Stimulated activated naive CD8-positive, alpha-beta T cell treated with anti-CD3 and anti-CD28 coated beads, Interleukin-15, amount 100 ng/mL, for 72 hours (primary cell): Measurements from ENCODE around the gene ALPK3.
"Not testable (repeated sequence)": the region's sequence is repeated elsewhere in the genome, so short reads cannot be mapped to it uniquely, and the experiment has no call there.

Experiments used
- ATAC-seq: fragments of 150-1000 bp; cut with Tn5 transposase; 2 replicates; pipeline ENCODE4 v1.10.0; 2021; ENCODE audit warnings: mild to moderate bottlenecking, moderate library complexity
- DNase-seq, 2 donors: peaks; one replicate each; pipeline ENCODE4 v3.0.0; 2021 to 2022
- H3K27ac Mint-ChIP-seq, 2 donors: one replicate each; pipeline ENCODE4 v1.8.0; 2022; ENCODE audit warnings: mild to moderate bottlenecking in 2 of 2, mixed read lengths in 2 of 2, moderate library complexity in 2 of 2
- H3K27me3 Mint-ChIP-seq: one replicate; pipeline ENCODE4 v1.8.0; 2022; ENCODE audit warnings: mixed read lengths
- H3K4me1 Mint-ChIP-seq: one replicate; pipeline ENCODE4 v1.8.0; 2022; ENCODE audit warnings: mild to moderate bottlenecking, mixed read lengths
- H3K4me3 Mint-ChIP-seq, 2 donors: one replicate each; pipeline ENCODE4 v1.8.0; 2022; ENCODE audit warnings: mild to moderate bottlenecking in 2 of 2, mixed read lengths in 2 of 2, moderate library complexity in 1 of 2
- H3K9me3 Mint-ChIP-seq, 2 donors: one replicate each; pipeline ENCODE4 v1.8.0; 2022; ENCODE audit warnings: mixed read lengths in 2 of 2

Gene ALPK3

DNA sequence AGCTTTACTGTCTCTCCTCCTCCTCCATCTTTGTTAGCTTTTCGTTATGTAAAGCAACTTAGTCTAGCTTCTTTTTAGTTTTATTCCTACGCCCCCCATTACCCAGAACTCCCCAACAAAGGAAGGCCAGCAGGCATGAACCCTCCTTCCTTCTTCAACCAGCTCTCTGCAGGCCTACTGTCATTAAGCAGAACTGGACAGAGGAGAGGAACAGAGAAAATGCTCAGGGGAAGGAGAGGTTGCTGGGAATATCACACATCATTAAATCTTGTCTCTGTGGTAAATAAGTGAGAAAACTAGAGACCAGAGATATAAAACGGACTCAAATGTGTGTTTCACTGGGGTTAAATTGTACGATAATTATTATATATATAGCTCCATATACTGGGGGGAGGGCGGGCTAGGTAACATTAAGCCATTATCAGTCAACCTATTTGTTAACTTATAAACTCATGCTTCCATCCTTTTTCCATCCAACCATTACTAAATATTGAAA, 48.0 kb downstream of the ALPK3 start:
- Mint-ChIP-seq H3K4me3 (no peak overlapping the region), H3K27me3 (no peaks in the 10 kb centered on the region), H3K9me3 (no peaks in the 10 kb centered on the region), H3K27ac (no peak overlapping the region), H3K4me1 (no peaks in the 10 kb centered on the region)
- ATAC-seq = no peak
- no peak for DNase-seq

DNA sequence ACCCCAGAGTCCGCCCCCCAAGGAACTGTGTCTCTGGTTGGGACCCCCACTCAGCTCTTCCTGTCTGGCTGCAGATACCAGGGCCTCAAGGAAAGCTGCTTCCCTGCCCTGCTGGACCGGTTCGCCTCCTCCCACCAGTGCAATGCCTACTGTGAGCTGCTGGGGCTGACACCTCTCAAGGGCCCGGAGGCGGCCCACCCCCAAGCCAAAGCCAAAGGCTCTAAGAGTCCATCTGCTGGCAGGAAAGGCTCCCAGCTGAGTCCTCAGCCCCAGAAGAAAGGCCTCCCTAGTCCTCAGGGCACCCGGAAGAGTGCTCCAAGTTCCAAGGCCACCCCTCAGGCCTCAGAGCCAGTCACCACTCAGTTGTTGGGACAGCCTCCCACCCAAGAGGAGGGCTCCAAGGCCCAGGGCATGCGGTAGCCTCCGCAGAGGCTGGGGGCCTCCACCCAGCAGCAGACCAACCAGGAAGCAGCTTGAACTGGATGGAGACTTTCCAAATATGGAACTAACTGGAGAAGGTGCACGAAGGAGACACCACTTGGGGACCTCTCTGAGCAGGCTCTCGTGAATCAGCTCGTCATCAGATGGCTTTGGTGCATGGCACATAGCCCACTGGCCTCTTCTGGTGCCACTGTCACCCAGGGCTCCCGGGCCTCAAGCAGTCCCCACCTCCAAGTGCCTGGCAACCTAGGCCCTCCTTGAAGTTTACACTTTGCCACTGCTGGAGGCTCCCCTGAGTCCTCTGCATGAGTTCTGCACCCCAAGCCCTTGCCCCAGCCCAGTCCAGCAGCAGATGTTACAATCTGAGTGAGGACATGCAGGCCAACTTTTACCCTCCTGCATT, 51.1 kb downstream of the ALPK3 start:
- Mint-ChIP-seq H3K4me3 (no peak overlapping the region), H3K27ac (peak overlapping the region in 1 of 2 donors; percentile 36), H3K4me1 (no peaks in the 10 kb centered on the region), H3K9me3 (no peaks in the 10 kb centered on the region), H3K27me3 (no peaks in the 10 kb centered on the region)
- ATAC-seq = no peak
- no peak for DNase-seq

DNA sequence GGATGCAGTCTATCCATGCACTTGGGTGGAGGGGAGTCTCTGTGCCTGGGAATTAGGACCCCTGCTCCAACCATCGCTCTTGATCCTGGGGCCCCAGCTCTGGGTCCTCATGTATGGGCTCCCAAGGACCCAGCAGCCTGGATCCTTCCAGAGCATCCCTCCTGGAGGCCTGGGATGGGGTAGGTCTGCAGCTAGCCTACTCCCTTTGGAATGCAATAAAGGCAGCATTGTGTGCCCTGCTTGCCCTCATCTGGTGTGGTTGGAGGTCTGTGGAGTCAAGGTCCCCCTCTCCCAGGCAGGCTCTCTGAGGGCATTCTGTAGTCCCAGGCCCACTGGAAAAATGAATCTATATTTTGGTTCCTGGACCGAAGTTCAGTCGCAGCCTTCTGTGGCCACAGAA, 52.4 kb downstream of the ALPK3 start:
- no peaks in the 10 kb centered on the region for H3K9me3 Mint-ChIP-seq
- H3K27me3 Mint-ChIP-seq = no peaks in the 10 kb centered on the region
- DNase-seq (no peak), ATAC-seq (no peak)
- no peak overlapping the region for H3K4me3 Mint-ChIP-seq
- no peak overlapping the region for H3K27ac Mint-ChIP-seq
- no peaks in the 10 kb centered on the region for H3K4me1 Mint-ChIP-seq

DNA sequence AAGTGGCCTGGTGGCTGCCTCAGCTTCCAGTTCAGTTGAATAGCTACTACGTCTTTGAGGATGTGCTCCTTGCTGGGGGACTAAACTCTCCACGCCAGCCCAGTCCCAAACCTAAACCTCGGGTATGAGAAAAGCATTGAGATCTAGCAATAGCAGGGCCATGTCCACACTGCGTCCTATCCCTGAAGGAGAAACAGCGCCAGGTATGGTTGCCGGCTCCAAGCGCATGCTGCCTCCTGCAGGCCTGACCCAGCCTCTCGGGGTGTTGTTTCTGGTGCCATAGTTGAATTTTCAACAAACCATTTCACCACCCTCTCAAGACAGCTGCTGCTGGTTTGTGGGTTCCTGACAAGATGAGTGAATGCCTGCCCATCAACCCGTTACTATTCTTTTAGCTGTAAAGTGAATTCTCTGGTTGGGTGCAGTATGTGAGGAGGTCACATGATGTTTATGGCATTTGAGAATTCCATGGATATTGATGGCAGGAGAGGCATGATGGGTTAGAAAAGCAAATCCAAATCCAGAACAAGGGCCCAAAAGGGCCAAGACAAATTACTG, 54.4 kb downstream of the ALPK3 start:
- H3K4me3 Mint-ChIP-seq = no peak overlapping the region

DNA sequence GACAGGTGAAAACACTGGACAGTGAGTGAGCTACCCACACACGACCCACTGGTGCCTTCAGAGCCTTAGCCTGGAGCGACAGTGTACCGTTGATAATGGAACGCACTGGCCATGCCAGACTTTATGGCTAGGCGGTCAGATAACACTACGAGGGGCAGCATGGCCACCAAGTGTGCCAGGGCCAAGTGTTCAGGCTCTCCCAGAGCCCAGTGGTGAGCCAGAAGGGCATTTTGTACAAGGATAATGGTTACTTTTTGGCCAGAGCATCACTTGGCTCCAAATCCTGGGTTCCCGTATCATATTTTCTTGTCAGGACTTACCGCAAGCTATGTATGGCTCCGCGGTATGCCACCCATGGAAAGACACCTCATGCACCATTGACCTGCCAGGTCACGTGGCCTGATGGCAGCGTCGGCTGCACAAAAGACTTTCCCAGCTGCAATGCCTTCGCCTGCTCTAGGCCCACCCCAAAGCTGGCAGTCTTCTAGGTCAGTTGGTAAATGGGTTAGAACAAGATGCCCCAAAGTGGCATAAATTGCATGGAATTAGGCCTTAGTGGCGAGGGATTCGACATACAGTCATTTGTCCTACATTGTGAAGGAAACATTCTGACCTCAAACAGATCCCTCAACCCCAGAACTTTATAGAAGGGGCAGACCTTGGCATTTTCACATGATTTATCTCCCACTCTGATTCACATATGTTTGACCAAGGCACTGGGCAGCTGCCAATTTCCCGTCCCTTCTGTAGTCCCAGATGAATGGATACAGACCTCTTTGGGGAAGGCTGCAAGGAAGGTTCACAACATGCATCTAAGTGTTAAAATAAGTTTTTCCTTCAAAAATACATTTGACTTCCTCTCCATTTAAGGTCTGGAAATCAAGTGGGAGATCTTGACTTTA, 55.1 kb downstream of the ALPK3 start:
- H3K9me3 Mint-ChIP-seq = no peaks in the 10 kb centered on the region
- no peaks in the 10 kb centered on the region for H3K27me3 Mint-ChIP-seq
- H3K4me3 Mint-ChIP-seq = no peak overlapping the region
- no peaks in the 10 kb centered on the region for H3K4me1 Mint-ChIP-seq
- DNase-seq (no peak), ATAC-seq (no peak)
- no peak overlapping the region for H3K27ac Mint-ChIP-seq

More for the DNA sequence above, 54.4 kb downstream of the ALPK3 start:
- H3K4me1 Mint-ChIP-seq = no peaks in the 10 kb centered on the region
- H3K27me3 Mint-ChIP-seq = no peaks in the 10 kb centered on the region
- DNase-seq = no peak
- H3K27ac Mint-ChIP-seq = no peak overlapping the region
- ATAC-seq = no peak
- H3K9me3 Mint-ChIP-seq = no peaks in the 10 kb centered on the region

DNA sequence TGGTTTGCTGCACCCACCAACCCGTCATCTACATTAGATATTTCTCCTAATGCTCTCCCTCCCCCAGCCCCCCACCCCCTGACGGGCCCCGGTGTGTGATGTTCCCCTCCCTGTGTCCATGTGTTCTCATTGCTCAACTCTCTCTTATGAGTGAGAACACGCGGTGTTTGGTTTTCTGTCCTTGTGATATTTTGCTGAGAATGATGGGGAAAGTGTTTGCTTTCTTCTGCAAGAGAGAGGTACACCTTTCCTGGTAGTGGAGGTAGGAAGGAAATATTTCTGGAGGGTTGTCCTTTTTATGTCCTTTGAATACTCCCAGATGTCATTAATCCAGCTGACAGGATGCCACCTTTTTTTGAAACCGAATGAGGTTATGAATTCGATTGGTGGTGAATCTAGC, 56.8 kb downstream of the ALPK3 start:
- H3K27ac Mint-ChIP-seq = no peak overlapping the region
- H3K27me3 Mint-ChIP-seq = no peaks in the 10 kb centered on the region
- no peak for ATAC-seq
- no peaks in the 10 kb centered on the region for H3K4me1 Mint-ChIP-seq
- H3K9me3 Mint-ChIP-seq = no peaks in the 10 kb centered on the region
- no peak overlapping the region for H3K4me3 Mint-ChIP-seq
- no peak for DNase-seq

DNA sequence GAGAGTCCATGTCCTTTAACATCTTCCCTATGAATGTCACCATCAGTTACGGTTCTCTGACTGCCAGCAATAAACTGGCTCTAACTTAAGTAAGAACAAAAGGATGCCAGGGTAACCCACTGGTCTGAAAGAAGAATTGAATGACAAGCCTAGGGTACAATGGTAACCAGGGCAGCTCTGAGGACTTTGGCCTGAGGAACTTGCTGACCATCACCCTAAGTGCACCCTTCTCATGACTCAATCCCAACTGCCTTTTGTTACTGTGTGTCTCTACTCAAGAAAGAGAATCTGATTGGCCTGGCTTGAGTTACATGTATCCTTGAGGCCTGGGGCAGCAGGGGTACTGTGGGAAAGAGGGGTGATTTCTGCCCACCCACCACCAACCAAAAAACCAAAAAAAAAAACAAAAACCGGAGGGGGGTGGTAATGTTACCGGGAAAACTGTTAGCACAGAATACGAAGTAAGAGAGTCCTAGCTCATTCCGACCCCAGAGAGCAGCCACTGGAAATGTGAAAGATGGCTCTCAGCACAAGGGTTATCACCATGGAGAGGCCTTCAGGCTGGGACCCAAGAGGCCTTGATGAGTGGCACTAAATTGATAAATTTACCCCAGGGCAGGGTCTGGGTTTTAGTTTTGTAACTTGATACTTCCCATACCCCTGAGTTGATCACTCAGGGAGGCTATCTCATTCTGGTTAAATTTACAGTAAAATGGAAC, 58.0 kb downstream of the ALPK3 start:
- ATAC-seq = no peak
- DNase-seq = no peak
- no peak overlapping the region for H3K27ac Mint-ChIP-seq

DNA sequence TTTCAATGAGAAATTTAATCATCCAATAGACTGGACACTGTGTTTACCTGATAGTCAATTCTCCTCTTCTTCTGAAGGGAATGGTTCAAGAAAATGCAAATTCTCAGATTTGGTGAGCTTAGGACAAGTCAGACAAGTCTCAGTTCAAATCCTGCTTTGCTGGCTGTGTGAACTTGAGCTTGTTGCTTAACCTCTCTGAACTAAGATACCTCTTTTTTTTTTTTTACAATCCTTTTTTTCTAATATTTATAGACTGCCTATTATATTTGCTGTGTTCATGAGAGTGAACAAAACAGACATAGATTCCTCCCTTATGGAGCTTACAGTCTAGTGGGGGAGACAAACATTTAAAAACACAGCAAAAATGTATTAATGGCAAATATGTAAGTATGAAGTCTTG, 59.1 kb downstream of the ALPK3 start:
- Mint-ChIP-seq H3K4me3 (no peak overlapping the region), H3K27me3 (no peaks in the 10 kb centered on the region), H3K4me1 (no peaks in the 10 kb centered on the region), H3K9me3 (no peaks in the 10 kb centered on the region), H3K27ac (peak overlapping the region in 1 of 2 donors; percentile 30)
- no peak for DNase-seq
- ATAC-seq = no peak

More for the DNA sequence above, 58.0 kb downstream of the ALPK3 start:
- Mint-ChIP-seq H3K27me3 (no peaks in the 10 kb centered on the region), H3K9me3 (no peaks in the 10 kb centered on the region), H3K4me3 (no peak overlapping the region), H3K4me1 (no peaks in the 10 kb centered on the region)

DNA sequence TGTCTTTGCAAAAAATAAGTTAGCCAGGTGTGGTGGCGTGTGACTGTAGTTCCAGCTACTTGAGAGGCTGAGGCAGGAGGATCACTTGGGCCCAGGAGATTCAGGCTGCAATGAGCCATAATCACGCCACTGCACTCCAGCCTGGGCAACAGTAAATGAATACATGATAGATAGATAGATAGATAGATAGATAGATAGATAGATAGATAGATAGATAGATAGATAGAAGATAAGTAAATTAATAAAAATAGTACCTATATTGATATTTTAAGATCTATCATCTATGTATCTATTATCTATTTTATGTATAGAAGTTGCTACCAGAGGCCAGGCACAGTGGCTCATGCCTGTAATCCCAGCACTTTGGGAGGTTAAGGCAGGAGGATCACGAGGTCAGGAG, 60.5 kb downstream of the ALPK3 start:
- ATAC-seq, H3K4me3 Mint-ChIP-seq, H3K9me3 Mint-ChIP-seq, DNase-seq, H3K27me3 Mint-ChIP-seq, H3K4me1 Mint-ChIP-seq: not testable (repeated sequence)
- peak overlapping the region in 1 of 2 donors; percentile 8 for H3K27ac Mint-ChIP-seq

DNA sequence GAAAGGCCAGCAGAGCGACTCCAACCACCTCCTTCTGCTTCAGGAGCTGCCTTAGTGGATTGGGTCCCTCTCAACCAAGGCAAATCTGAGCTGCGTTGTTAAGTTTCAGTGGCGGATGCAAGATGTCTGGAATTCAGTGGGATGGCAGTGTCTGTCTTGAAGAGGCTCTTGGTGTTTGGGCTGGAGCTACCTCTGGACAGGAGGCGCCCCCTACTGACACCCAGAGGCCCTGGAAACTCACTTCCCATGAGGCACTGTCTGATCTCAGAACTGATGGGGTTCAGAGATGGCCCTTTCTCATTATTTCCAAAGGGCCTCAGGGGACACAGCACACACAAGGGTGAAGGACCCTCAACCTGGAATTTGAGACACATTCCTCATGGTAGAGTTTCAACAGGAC, 61.3 kb downstream of the ALPK3 start:
- ATAC-seq (peak; percentile 94), DNase-seq (peak; percentile 47 to 66)
- Mint-ChIP-seq H3K4me3 (no peak overlapping the region), H3K9me3 (no peaks in the 10 kb centered on the region), H3K4me1 (no peaks in the 10 kb centered on the region), H3K27ac (no peak overlapping the region), H3K27me3 (no peaks in the 10 kb centered on the region)

DNA sequence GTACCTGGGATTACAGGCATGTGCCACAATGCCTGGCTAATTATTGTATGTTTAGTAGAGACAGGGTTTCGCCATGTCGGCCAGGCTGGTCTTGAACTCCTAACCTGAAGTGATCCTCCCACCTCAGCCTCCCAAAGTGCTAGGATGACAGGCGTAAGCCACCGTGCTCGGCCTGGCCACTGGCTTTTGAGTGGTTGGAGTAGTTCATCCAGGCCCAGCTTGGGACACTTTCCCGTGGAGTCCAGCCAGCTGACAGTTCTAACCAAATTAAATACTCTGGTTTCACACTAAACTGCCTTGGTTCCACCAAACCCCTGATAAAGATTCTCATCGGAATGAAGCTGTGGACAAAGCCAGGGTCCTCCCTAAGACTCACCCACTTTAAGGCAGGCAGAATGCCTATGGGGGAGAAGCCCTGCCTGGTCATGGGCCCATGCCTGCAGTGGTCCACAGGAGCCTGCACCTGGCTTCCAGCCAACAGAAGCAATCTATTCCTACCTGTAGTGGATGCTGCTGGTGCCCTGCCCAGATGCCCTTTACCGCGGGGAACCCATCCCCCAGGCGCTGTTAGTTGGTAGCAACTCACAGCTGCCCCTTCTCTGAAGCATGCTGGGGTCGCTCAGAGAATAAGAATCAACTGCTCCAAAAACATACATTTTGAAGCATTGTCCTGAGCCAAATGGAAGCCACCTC, 62.1 kb downstream of the ALPK3 start:
- H3K4me3 Mint-ChIP-seq = no peak overlapping the region
- no peaks in the 10 kb centered on the region for H3K4me1 Mint-ChIP-seq
- DNase-seq (no peak), ATAC-seq (no peak)
- H3K27me3 Mint-ChIP-seq = no peaks in the 10 kb centered on the region
- no peaks in the 10 kb centered on the region for H3K9me3 Mint-ChIP-seq
- no peak overlapping the region for H3K27ac Mint-ChIP-seq

DNA sequence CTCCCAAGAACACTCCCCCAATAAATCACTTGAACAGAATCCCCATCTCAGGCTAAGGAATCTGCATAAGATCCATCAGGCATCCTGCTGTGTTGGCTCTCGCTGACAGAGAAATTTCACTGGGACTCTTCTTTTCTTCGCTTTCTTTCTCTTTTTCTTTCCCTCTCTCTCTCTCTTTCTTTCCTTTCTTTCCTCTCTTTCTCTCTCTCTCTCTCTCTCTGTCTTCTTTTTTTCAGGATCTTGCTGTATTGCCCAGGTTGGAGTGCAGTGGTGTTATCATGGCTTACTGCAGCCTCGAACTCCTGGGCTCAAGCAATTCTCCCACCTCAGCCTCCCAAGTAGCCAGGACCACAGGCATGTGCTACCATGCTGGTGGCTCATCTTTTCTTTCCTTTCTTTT, 62.9 kb downstream of the ALPK3 start:
- Mint-ChIP-seq H3K27me3 (no peaks in the 10 kb centered on the region), H3K4me1 (no peaks in the 10 kb centered on the region), H3K27ac (peak overlapping the region in 1 of 2 donors; percentile 39), H3K4me3 (no peak overlapping the region), H3K9me3 (no peaks in the 10 kb centered on the region)
- ATAC-seq (no peak), DNase-seq (no peak)

DNA sequence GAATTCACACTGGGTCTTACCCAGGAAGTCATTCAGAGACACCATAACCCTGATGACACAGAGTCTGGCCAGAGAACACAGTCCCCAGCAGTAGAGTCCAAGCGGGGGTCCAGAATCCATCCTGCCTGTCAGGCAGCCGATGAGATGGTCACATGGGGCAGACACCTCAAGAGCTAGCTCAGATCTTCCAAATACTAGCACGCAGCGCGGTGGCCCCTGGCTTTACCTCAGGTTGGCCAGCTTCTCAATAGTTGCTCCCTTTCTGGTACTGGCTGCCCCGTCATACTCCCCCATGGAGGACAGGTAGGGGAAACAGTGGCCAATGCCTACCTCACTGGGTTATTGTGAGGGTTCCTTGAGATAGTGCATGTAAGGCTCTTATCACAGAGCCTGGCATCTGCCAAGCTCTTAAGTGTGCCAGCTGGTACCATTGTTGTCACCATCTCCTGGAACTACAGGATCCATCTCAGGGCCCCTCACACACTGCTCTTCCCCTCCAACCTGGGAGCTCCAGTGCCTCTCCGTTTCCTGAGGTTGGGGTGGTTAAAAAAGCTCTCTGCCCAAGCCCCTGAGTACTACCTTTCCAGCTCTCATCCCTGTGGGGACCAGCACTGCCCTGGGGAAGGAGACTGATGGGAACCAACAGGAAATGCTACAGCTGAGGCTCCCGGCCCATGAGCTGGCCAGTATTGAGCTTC, 63.8 kb downstream of the ALPK3 start:
- Mint-ChIP-seq H3K27me3 (no peaks in the 10 kb centered on the region), H3K27ac (no peak overlapping the region), H3K9me3 (no peaks in the 10 kb centered on the region), H3K4me1 (no peaks in the 10 kb centered on the region), H3K4me3 (no peak overlapping the region)
- no peak for DNase-seq
- ATAC-seq = no peak

DNA sequence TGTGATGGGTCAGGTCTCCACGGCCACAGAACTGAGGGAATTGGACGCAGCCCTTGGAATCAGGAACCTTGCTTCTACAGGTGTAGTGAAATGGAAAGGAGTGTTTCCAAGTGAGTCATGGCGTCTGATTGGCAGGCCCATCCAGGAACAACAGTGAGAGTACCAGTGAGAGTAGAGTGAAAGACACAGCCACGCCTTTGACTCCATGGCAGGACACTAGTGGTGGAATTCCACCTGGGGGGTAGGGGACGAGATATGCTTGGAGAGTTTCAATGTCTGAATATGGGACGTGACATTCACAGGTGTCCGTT, 64.3 kb downstream of the ALPK3 start:
- Mint-ChIP-seq H3K27me3 (no peaks in the 10 kb centered on the region), H3K9me3 (no peaks in the 10 kb centered on the region), H3K27ac (no peak overlapping the region), H3K4me1 (no peaks in the 10 kb centered on the region), H3K4me3 (no peak overlapping the region)
- no peak for DNase-seq
- ATAC-seq = no peak
